Lower leg skin (tissue), 4 donors: ENCODE results near the gene ELF5. TPM values are rescaled to one million over a fixed set of nuclear protein-coding genes. Genes with fewer than 3 reads are reported as not detected.

Experiments used
- DNase-seq, 2 donors: peaks; one replicate each; pipeline ENCODE4 v3.0.0-alpha.2; 2019; ENCODE audit warnings: low spot score in 2 of 2
- H3K4me3 ChIP-seq: fragments of 200-600 bp; sonication (generic); 2 replicates; pipeline ENCODE4 v1.5.1; 2017; ENCODE audit warnings: mild to moderate bottlenecking, low read depth; ENCODE audit not compliant: poor library complexity, severe bottlenecking
- CTCF ChIP-seq, 3 donors: fragments of 450-650 bp; IDR thresholded peaks; one replicate each; pipeline ENCODE4 v1.5.1; 2016; ENCODE audit warnings: antibody characterized with exemption in 3 of 3, mild to moderate bottlenecking in 3 of 3, moderate library complexity in 2 of 3
- POLR2A ChIP-seq, 2 donors: fragments of 450-650 bp; IDR thresholded peaks; one replicate each; pipeline ENCODE4 v1.6.1; 2016 to 2017; ENCODE audit warnings: antibody characterized with exemption in 2 of 2, mild to moderate bottlenecking in 1 of 2, moderate library complexity in 1 of 2
- WGBS, 2 donors: methylation state at CpG; one replicate each; pipeline ENCODE4 v1.1.5; 2018; 5-methylcytosine and 5-hydroxymethylcytosine counted together
- intact Hi-C: fragments of 100-400 bp; cut with DNase I; formaldehyde crosslinking; loops from one replicate; pipeline ENCODE4 v1.15.0; 2023; ENCODE audit warnings: low total_unique reads
- total RNA-seq, 4 donors: library from RNA; depleted of rRNA; stranded (reverse); fragments of >200 nt; gene quantifications; one replicate each; pipeline ENCODE4 v1.1.0, GENCODE V29; 2016

Gene ELF5
- total RNA-seq, 4 donors from 2014 or later = 1.9 to 13.5 (median 9.9) TPM

GRCh38 chr11:34468209-34468841 lies 45.3 kb downstream of the ELF5 start:
- intact Hi-C loops = no loop called here
- DNase-seq = no peak
- H3K4me3 ChIP-seq = no peak overlapping the region
- WGBS, 2 donors = 82 to 91% methylated on average over 8 of the region's 8 CpGs
- TF ChIP-seq POLR2A (IDR thresholded peaks at IDR 0.05) (no peak), CTCF (IDR thresholded peaks at IDR 0.05) (peak in 1 of 3 donors; percentile 20)

- intact Hi-C loops = no loop called here
Observed at GRCh38 chr11:34466802-34467488, 46.6 kb downstream of the ELF5 start.

GRCh38 chr11:34464591-34465051 lies 49.0 kb downstream of the ELF5 start:
- DNase-seq = no peak
- no peak overlapping the region for H3K4me3 ChIP-seq
- intact Hi-C loops = no loop called here
- TF ChIP-seq CTCF (IDR thresholded peaks at IDR 0.05) (no peak), POLR2A (IDR thresholded peaks at IDR 0.05) (no peak)
- 77 to 81% methylated on average over 7 of the region's 7 CpGs for WGBS, 2 donors

More at GRCh38 chr11:34466802-34467488, 46.6 kb downstream of the ELF5 start:
- TF ChIP-seq POLR2A (IDR thresholded peaks at IDR 0.05) (no peak), CTCF (IDR thresholded peaks at IDR 0.05) (no peak)
- WGBS, 2 donors = 66 to 83% methylated on average over 3 of the region's 3 CpGs
- no peak overlapping the region for H3K4me3 ChIP-seq
- no peak for DNase-seq

DNA sequence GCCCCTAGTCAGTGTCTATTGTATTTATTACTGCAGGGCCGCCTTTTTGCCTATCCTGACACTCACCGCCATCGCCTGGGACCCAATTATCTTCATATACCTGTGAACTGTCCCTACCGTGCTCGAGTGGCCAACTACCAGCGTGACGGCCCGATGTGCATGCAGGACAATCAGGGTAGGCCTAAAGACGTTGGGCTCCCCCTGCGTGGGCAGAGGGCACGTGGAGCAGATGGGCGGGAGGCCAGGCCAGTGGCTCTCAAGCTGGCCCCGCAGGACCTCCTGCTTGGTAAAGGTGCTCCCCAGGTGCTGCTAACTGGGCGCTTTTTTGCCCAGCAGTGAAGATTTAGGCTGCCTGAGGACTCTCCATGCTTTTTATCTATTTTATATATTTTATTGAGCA lies 52.4 kb downstream of the ELF5 start:
- no peak for TF ChIP-seq POLR2A (IDR thresholded peaks at IDR 0.05)
- no peak for TF ChIP-seq CTCF (IDR thresholded peaks at IDR 0.05)
- no peak overlapping the region for H3K4me3 ChIP-seq
- 87 to 91% methylated on average over 14 of the region's 14 CpGs for WGBS, 2 donors
- intact Hi-C loops = no loop called here
- DNase-seq = no peak

DNA sequence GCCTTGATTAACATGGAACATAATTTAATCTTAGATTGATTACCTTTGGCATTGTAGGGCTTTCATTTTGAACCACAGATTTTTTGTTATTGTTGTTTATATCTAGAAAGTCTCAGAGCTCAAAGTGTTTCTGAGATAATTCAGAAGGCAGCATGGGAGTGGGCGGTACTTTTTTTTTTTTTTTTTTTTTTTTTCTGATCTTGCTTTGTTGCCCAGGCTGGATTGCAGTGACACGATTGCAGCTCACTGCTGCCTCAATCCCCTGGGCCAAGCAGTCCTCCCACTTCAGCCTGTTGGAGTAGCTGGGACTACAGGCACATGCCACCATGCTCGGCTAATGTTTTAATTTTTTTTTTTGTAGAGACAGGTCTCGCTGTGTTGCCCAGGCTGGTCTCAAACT lies 53.3 kb downstream of the ELF5 start:
- no peak overlapping the region for H3K4me3 ChIP-seq
- intact Hi-C loops = no loop called here
- WGBS, 2 donors = 70 to 85% methylated on average over 4 of the region's 4 CpGs
- TF ChIP-seq POLR2A (IDR thresholded peaks at IDR 0.05) (no peak), CTCF (IDR thresholded peaks at IDR 0.05) (no peak)
- no peak for DNase-seq
